Neuronal stem cell (in vitro differentiated cells): ENCODE results near the gene YIPF5.

Source experiments
- DNase-seq: peaks from one replicate; pipeline ENCODE4 v3.0.0-alpha.2; 2013; ENCODE audit warnings: low spot score
- H2AFZ ChIP-seq: one replicate; pipeline ENCODE4 v1.6.1; 2013; ENCODE audit warnings: mild to moderate bottlenecking, low read length, inconsistent platforms
- H2AK5ac ChIP-seq: 2 replicates; pipeline ENCODE4 v1.6.1; 2013; ENCODE audit warnings: low read depth, mild to moderate bottlenecking, inconsistent platforms, low read length, moderate library complexity, mixed read lengths
- H2BK120ac ChIP-seq: 2 replicates; pipeline ENCODE4 v1.6.1; 2013; ENCODE audit warnings: low read depth, mild to moderate bottlenecking, inconsistent platforms, low read length, moderate library complexity, mixed read lengths
- H2BK12ac ChIP-seq: one replicate; pipeline ENCODE4 v1.6.1; 2013; ENCODE audit warnings: low read length, inconsistent platforms
- H2BK15ac ChIP-seq: 2 replicates; pipeline ENCODE4 v1.6.1; 2013; ENCODE audit warnings: mild to moderate bottlenecking, low read length, inconsistent platforms, mixed read lengths
- H2BK5ac ChIP-seq: one replicate; pipeline ENCODE4 v1.6.1; 2013; ENCODE audit warnings: inconsistent platforms, mild to moderate bottlenecking, low read length, moderate library complexity
- H3K14ac ChIP-seq: one replicate; pipeline ENCODE4 v1.6.1; 2013; ENCODE audit warnings: low read length, inconsistent platforms
- H3K18ac ChIP-seq: 2 replicates; pipeline ENCODE4 v1.6.1; 2013; ENCODE audit warnings: low read length, inconsistent platforms
- H3K23ac ChIP-seq: 2 replicates; pipeline ENCODE4 v1.6.1; 2013; ENCODE audit warnings: low read depth, mild to moderate bottlenecking, mixed read lengths, low read length, inconsistent platforms; ENCODE audit not compliant: poor library complexity
- H3K27ac ChIP-seq: replicated peaks from 3 replicates; pipeline ENCODE4 v1.5.1; 2013; ENCODE audit warnings: low read length, inconsistent platforms
- H3K27me3 ChIP-seq, 3 experiments: 2 replicates each; pipeline ENCODE4 v1.6.1; 2013; ENCODE audit warnings: low read length in 3 of 3, mild to moderate bottlenecking in 2 of 3, inconsistent platforms in 1 of 3, low read depth in 1 of 3, mixed read lengths in 1 of 3, moderate library complexity in 1 of 3; ENCODE audit not compliant: control insufficient read depth in 3 of 3, insufficient read depth in 3 of 3
- H3K36me3 ChIP-seq, 2 donors: replicated peaks in 1 of 2; 2 replicates each; pipeline ENCODE4 v1.6.1; 2013; ENCODE audit warnings: low read length in 2 of 2; ENCODE audit not compliant: control insufficient read depth in 2 of 2, insufficient read depth in 2 of 2
- H3K4ac ChIP-seq: 2 replicates; pipeline ENCODE4 v1.6.1; 2013; ENCODE audit warnings: inconsistent platforms, mild to moderate bottlenecking, low read length, moderate library complexity
- H3K4me1 ChIP-seq, 2 donors: 1 replicate in 1 of 2; 2 replicates in 1 of 2; pipeline ENCODE4 v1.6.1; 2013; ENCODE audit warnings: low read length in 2 of 2, low read depth in 1 of 2; ENCODE audit not compliant: control insufficient read depth in 2 of 2, insufficient read depth in 1 of 2
- H3K4me2 ChIP-seq: one replicate; pipeline ENCODE4 v1.6.1; 2013; ENCODE audit warnings: mild to moderate bottlenecking, low read length, inconsistent platforms; ENCODE audit not compliant: insufficient read depth, poor library complexity, severe bottlenecking
- H3K4me3 ChIP-seq, 2 donors: 2 replicates each; pipeline ENCODE4 v1.5.1; 2013; ENCODE audit warnings: low read length in 2 of 2, mild to moderate bottlenecking in 2 of 2, inconsistent platforms in 1 of 2, moderate library complexity in 1 of 2
- H3K79me1 ChIP-seq: one replicate; pipeline ENCODE4 v1.6.1; 2013; ENCODE audit warnings: low read depth, mild to moderate bottlenecking, inconsistent platforms, low read length, moderate library complexity
- H3K9ac ChIP-seq: one replicate; pipeline ENCODE4 v1.6.1; 2013; ENCODE audit warnings: mild to moderate bottlenecking, low read depth, low read length, inconsistent platforms; ENCODE audit not compliant: poor library complexity
- H3K9me3 ChIP-seq, 2 donors: replicated peaks in 1 of 2; 2 replicates each; pipeline versions ENCODE3 to v1.6.1; 2013; ENCODE audit warnings: low read length in 2 of 2, mild to moderate bottlenecking in 2 of 2, inconsistent platforms in 1 of 2, low read depth in 1 of 2, mixed read lengths in 1 of 2, moderate library complexity in 1 of 2; ENCODE audit not compliant: control insufficient read depth in 2 of 2, insufficient read depth in 1 of 2
- H4K8ac ChIP-seq: one replicate; pipeline ENCODE4 v1.6.1; 2013; ENCODE audit warnings: low read depth, mild to moderate bottlenecking, inconsistent platforms, low read length, moderate library complexity
- H4K91ac ChIP-seq: one replicate; pipeline ENCODE4 v1.6.1; 2013; ENCODE audit warnings: low read length, low read depth, mild to moderate bottlenecking, inconsistent platforms; ENCODE audit not compliant: poor library complexity
- WGBS, 2 donors: extraction: QIAGEN DNeasy Blood & Tissue Kit; methylation state at CpG; one replicate each; pipeline ENCODE4 v1.1.7; 2013; ENCODE audit warnings: missing lambda C conversion rate in 2 of 2, mixed read lengths in 1 of 2; ENCODE audit not compliant: insufficient read length in 2 of 2, insufficient replicate concordance in 1 of 2; ENCODE audit errors: extremely low coverage in 2 of 2; 5-methylcytosine and 5-hydroxymethylcytosine counted together

Gene YIPF5

DNA sequence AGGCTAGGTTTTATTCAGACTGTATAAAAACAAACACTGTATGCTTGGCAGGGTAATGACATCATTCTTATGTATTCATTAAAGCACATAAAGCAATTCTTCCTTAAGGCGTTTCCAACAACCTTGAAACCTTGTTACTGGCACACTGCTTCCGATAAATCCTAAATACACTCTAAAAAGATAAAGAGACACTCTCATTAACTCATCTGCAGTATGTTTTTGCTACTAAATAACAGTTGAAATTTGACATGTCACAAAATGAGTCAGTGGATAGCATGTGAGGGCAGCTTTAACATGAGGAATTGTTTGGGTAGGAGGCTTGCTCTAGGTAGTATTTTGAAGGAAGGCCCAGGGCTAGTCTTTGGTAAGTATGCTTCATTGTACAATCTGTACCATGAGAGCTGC, 13.7 kb downstream of the YIPF5 start:
- Histone ChIP-seq H3K27me3 (no peaks in the 10 kb centered on the region), H3K9me3 (no peaks in the 10 kb centered on the region), H2AK5ac (no peak overlapping the region), H3K23ac (no peak overlapping the region), H4K8ac (no peak overlapping the region), H3K27ac (no peak overlapping the region), H4K91ac (no peak overlapping the region), H3K9ac (no peak overlapping the region), H2BK5ac (no peak overlapping the region), H2AFZ (no peak overlapping the region), H2BK12ac (no peak overlapping the region), H2BK15ac (no peak overlapping the region), H2BK120ac (no peak overlapping the region), H3K4ac (no peak overlapping the region), H3K4me1 (no peaks in the 10 kb centered on the region), H3K79me1 (no peaks in the 10 kb centered on the region), H3K4me2 (no peak overlapping the region), H3K14ac (no peak overlapping the region), H3K36me3 (peaks cover 2 to 33% of the 10 kb centered on the region in 2 donors), H3K18ac (no peak overlapping the region), H3K4me3 (no peak overlapping the region)
- DNase-seq: no peak
- no CpG with 5 or more reads among the region's 2 CpGs for WGBS, 2 donors

DNA sequence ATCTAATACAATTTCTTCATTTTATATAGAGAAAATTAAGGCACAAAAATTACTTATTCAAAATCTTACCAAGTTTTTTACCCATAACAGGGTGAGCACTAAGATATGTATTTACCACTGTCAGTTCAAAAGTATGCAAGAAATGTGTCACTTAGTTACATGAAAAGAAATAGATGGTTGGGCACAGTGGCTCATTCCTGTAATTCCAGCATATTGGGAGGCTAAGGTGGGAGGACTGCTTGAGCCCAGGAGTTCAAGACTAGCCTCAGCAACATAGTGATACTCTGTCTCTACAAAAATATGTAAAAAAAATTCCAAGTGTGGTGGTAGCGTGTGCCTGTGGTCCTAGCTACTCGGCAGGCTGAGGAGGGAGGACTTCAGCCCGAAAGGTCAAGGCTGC, 19.4 kb downstream of the YIPF5 start:
- Histone ChIP-seq H3K79me1 (no peaks in the 10 kb centered on the region), H3K4ac (no peak overlapping the region), H3K14ac (no peak overlapping the region), H2BK15ac (no peak overlapping the region), H2AK5ac (no peak overlapping the region), H3K27ac (no peak overlapping the region), H4K8ac (no peak overlapping the region), H3K18ac (no peak overlapping the region), H4K91ac (no peak overlapping the region), H3K23ac (no peak overlapping the region), H3K4me1 (no peaks in the 10 kb centered on the region), H3K4me2 (no peak overlapping the region), H3K36me3 (no peaks in the 10 kb centered on the region), H3K27me3 (no peaks in the 10 kb centered on the region), H3K9ac (no peak overlapping the region), H2BK120ac (no peak overlapping the region), H2AFZ (no peak overlapping the region), H2BK5ac (no peak overlapping the region), H3K4me3 (no peak overlapping the region), H3K9me3 (no peaks in the 10 kb centered on the region), H2BK12ac (no peak overlapping the region)
- DNase-seq: no peak
- WGBS, 2 donors: no CpG with 5 or more reads among the region's 3 CpGs

- Histone ChIP-seq H4K91ac (no peak overlapping the region), H3K27ac (no peak overlapping the region), H3K4me1 (peaks cover 0 to 5% of the 10 kb centered on the region in 2 donors), H3K36me3 (no peaks in the 10 kb centered on the region), H3K27me3 (no peaks in the 10 kb centered on the region), H4K8ac (no peak overlapping the region), H2AK5ac (no peak overlapping the region), H3K4me3 (no peak overlapping the region), H3K79me1 (no peaks in the 10 kb centered on the region), H3K4me2 (no peak overlapping the region), H2AFZ (no peak overlapping the region), H2BK120ac (no peak overlapping the region), H2BK15ac (no peak overlapping the region), H3K4ac (no peak overlapping the region), H3K18ac (no peak overlapping the region), H2BK12ac (no peak overlapping the region), H3K9me3 (no peaks in the 10 kb centered on the region), H3K14ac (no peak overlapping the region), H3K23ac (no peak overlapping the region), H2BK5ac (no peak overlapping the region), H3K9ac (no peak overlapping the region)
- no peak for DNase-seq
- WGBS, 2 donors: no CpG with 5 or more reads among the region's 4 CpGs
Observed at GRCh38 chr5:144144956-144145751, 25.3 kb downstream of the YIPF5 start.

GRCh38 chr5:144143625-144144024, 26.8 kb downstream of the YIPF5 start:
- H4K8ac ChIP-seq: no peak overlapping the region
- no peak overlapping the region for H2BK12ac ChIP-seq
- no peaks in the 10 kb centered on the region for H3K9me3 ChIP-seq
- H2BK15ac ChIP-seq: no peak overlapping the region
- no peaks in the 10 kb centered on the region for H3K79me1 ChIP-seq
- no peak overlapping the region for H3K18ac ChIP-seq
- H3K4me2 ChIP-seq: no peak overlapping the region
- H2AK5ac ChIP-seq: no peak overlapping the region
- peaks cover 0 to 6% of the 10 kb centered on the region in 2 donors for H3K4me1 ChIP-seq
- no peaks in the 10 kb centered on the region for H3K27me3 ChIP-seq
- no peak overlapping the region for H4K91ac ChIP-seq
- no peak overlapping the region for H3K23ac ChIP-seq
- H2BK5ac ChIP-seq: no peak overlapping the region
- no CpG with 5 or more reads among the region's 1 CpG for WGBS, 2 donors
- H3K4ac ChIP-seq: no peak overlapping the region
- H3K9ac ChIP-seq: no peak overlapping the region
- H2AFZ ChIP-seq: no peak overlapping the region
- no peak overlapping the region for H3K14ac ChIP-seq
- no peak for DNase-seq
- no peak overlapping the region for H3K4me3 ChIP-seq
- no peaks in the 10 kb centered on the region for H3K36me3 ChIP-seq
- no peak overlapping the region for H2BK120ac ChIP-seq
- no peak overlapping the region for H3K27ac ChIP-seq
